Erythroblast (primary cell): ENCODE measurements around the gene DDA1.

Source experiments
- GATA1 ChIP-seq: IDR thresholded peaks from 2 replicates; pipeline ENCODE4 v1.6.1; 2011; ENCODE audit warnings: low read depth, mild to moderate bottlenecking, control low read depth, low read length, moderate library complexity
- POLR2A ChIP-seq: IDR thresholded peaks from 2 replicates; pipeline ENCODE4 v1.6.1; 2011; ENCODE audit warnings: mild to moderate bottlenecking, low read length

GRCh38 chr19:17309965-17310461 lies 650 bp downstream of the DDA1 start:
- TF ChIP-seq POLR2A (no peak), GATA1 (no peak)
